Smooth muscle cell (in vitro differentiated cells): Measurements from ENCODE around the gene SPAG5. TPM values are rescaled to one million over a fixed set of nuclear protein-coding genes. Genes with fewer than 3 reads are reported as not detected.
A peak's percentile ranks its signal among the peaks of the same experiment; 100 is the strongest.
"Not testable (repeated sequence)": the region's sequence is repeated elsewhere in the genome, so short reads cannot be mapped to it uniquely, and the experiment has no call there.

ENCODE experiments used
- DNase-seq: peaks from one replicate; lab custom pipeline; 2025; ENCODE audit not compliant: unreplicated experiment; lab: John Stamatoyannopoulos, UW
- H2AFZ ChIP-seq: fragments of 200-600 bp; sonication (generic); 2 replicates; pipeline ENCODE4 v1.6.0; 2016; ENCODE audit warnings: antibody characterized with exemption, low read depth, mild to moderate bottlenecking
- H3F3A ChIP-seq: fragments of 200-600 bp; sonication (generic); 2 replicates; pipeline ENCODE4 v1.6.0; 2017; ENCODE audit warnings: antibody characterized with exemption, low read depth
- H3K27ac ChIP-seq: fragments of 200-600 bp; sonication (generic); 2 replicates; pipeline ENCODE4 v1.5.1; 2016; ENCODE audit warnings: low read depth, mild to moderate bottlenecking
- H3K27me3 ChIP-seq: fragments of 200-600 bp; sonication (generic); 2 replicates; pipeline ENCODE4 v1.6.1; 2016; ENCODE audit warnings: low read depth, mild to moderate bottlenecking
- H3K36me3 ChIP-seq: fragments of 200-600 bp; sonication (generic); 2 replicates; pipeline ENCODE4 v1.5.1; 2016; ENCODE audit warnings: low read depth
- H3K4me1 ChIP-seq: fragments of 200-600 bp; sonication (generic); 2 replicates; pipeline ENCODE4 v1.5.1; 2016; ENCODE audit warnings: low read depth
- H3K4me2 ChIP-seq: fragments of 200-600 bp; sonication (generic); 2 replicates; pipeline ENCODE4 v1.6.0; 2016; ENCODE audit warnings: mild to moderate bottlenecking
- H3K4me3 ChIP-seq: fragments of 200-600 bp; sonication (generic); 2 replicates; pipeline ENCODE4 v1.5.1; 2016; ENCODE audit warnings: mild to moderate bottlenecking
- H3K79me2 ChIP-seq: fragments of 200-600 bp; sonication (generic); 2 replicates; pipeline ENCODE4 v1.6.0; 2016; ENCODE audit warnings: low read depth, mild to moderate bottlenecking
- H3K9ac ChIP-seq: fragments of 200-600 bp; sonication (generic); 2 replicates; pipeline ENCODE4 v1.6.0; 2016; ENCODE audit warnings: low read depth
- H3K9me3 ChIP-seq: fragments of 200-600 bp; sonication (generic); replicated peaks from 2 replicates; pipeline ENCODE4 v1.5.1; 2016; ENCODE audit warnings: low read depth
- H4K20me1 ChIP-seq: fragments of 200-600 bp; sonication (generic); 2 replicates; pipeline ENCODE4 v1.6.0; 2016; ENCODE audit warnings: low read depth
- WGBS: methylation state at CpG from one replicate; pipeline ENCODE4 v1.1.7; 2016; ENCODE audit warnings: low lambda C conversion rate; 5-methylcytosine and 5-hydroxymethylcytosine counted together
- polyA plus RNA-seq: library from polyadenylated mRNA; unstranded; fragments of >200 nt; fragmentation: Nextera tagmentation; extraction: Ambion mirVana; gene quantifications from 2 replicates; pipeline ENCODE4 v1.2.1, GENCODE V29; 2016
- total RNA-seq: library from RNA; depleted of rRNA; stranded (reverse); fragments of >200 nt; gene quantifications from 2 replicates; pipeline ENCODE4 v1.2.3, GENCODE V29; 2014
- TF ChIP-seq, protein P1 (sequence below): fragments of 200-600 bp; sonication (generic); IDR thresholded peaks from 2 replicates; pipeline ENCODE4 v1.5.1; 2017; ENCODE audit warnings: borderline replicate concordance, mild to moderate bottlenecking, antibody characterized with exemption; ENCODE audit not compliant: insufficient read depth, poor library complexity, severe bottlenecking

SPAG5 gene
- total and polyA plus RNA-seq, 2 experiments from 2014 or later = 13.9 to 19.8 TPM

DNA sequence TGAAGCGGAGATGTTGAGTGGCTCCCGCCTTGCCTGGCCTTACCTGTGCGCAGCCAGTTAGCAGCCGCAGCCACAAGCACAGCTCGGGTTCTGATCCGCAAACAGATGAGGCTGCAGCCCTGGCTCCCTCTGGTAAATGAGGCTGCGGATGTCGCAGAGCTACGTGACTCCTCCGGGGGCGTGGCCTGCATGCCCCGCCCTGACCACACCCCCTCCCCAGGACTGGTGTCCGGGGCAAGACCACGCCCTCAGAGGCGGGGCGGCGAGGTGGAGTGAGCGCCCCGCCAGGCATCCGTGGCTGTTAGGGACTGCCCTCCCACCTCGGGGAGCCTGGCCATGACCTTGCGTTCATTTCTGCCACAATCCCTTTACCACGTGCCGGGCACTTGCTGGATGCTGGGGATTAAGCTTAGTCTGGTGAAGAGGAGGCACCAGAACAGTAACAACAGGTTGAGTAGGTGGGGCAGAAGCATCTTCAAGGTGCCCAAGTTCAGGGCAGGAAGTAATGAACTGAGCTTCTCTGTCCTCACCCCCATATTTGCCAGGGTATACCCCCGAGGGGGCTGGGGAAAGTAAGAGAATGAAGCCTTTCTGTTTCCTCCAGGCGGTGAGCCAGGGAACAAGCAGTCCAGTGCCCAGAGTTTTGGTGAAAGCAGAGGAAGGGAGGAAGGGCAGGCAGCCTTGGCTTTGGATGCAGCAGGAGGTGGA is 21.9 kb downstream of the SPAG5 start, which contains the start of gene ALDOC:
Gene ALDOC, minus strand, starts transcription at position 138 of the 708 bp plus-strand sequence. CDS start 1,363 bp downstream, outside the sequence.
- Histone ChIP-seq H3K4me3 (peak within 1 kb of the TSS; percentile 37), H3K4me2 (peak within 1 kb of the TSS; percentile 86), H4K20me1 (no peaks in the 10 kb centered on the region), H3F3A (peaks cover 3% of the 10 kb centered on the region), H3K79me2 (no peaks in the 10 kb centered on the region), H2AFZ (peak within 1 kb of the TSS; percentile 60), H3K9ac (no peak within 1 kb of the TSS), H3K27ac (no peak within 1 kb of the TSS), H3K4me1 (peaks cover 5% of the 10 kb centered on the region), H3K27me3 (no peaks in the 10 kb centered on the region), H3K9me3 (no peaks in the 10 kb centered on the region), H3K36me3 (no peaks in the 10 kb centered on the region)
- WGBS = 9% methylated on average over 23 of the region's 26 CpGs
- TF ChIP-seq, protein P1, sequence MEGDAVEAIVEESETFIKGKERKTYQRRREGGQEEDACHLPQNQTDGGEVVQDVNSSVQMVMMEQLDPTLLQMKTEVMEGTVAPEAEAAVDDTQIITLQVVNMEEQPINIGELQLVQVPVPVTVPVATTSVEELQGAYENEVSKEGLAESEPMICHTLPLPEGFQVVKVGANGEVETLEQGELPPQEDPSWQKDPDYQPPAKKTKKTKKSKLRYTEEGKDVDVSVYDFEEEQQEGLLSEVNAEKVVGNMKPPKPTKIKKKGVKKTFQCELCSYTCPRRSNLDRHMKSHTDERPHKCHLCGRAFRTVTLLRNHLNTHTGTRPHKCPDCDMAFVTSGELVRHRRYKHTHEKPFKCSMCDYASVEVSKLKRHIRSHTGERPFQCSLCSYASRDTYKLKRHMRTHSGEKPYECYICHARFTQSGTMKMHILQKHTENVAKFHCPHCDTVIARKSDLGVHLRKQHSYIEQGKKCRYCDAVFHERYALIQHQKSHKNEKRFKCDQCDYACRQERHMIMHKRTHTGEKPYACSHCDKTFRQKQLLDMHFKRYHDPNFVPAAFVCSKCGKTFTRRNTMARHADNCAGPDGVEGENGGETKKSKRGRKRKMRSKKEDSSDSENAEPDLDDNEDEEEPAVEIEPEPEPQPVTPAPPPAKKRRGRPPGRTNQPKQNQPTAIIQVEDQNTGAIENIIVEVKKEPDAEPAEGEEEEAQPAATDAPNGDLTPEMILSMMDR = no peak
- peak; percentile 75 for DNase-seq

DNA sequence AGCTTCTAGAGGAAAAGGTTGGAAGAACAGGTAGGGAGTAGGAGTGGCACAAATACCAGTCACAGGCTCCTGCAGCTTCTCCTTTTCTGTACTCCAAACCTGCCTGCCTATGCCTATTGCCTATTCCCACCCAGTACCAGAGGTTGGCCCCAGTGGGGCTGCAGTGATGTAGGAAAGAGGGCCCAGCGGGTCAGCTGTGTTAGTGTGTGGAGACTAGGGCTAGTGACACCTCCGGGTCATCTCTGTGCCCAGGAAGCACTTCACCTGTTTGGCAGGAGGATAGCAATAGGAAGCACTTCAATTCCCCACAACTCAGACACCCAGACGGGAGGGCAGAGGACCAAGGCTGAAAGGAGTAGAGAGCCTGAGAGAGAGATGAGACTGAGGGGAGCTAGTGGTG is 22.8 kb downstream of the SPAG5 start:
- H3K4me2 ChIP-seq = peak overlapping the region; percentile 86
- peak overlapping the region; percentile 23 for H3K4me3 ChIP-seq
- DNase-seq, H3K27ac ChIP-seq, H3K4me1 ChIP-seq, H3F3A ChIP-seq, H2AFZ ChIP-seq, H3K79me2 ChIP-seq, H4K20me1 ChIP-seq, H3K36me3 ChIP-seq, H3K9me3 ChIP-seq, H3K9ac ChIP-seq, H3K27me3 ChIP-seq: not testable (repeated sequence)
- WGBS = 72% methylated on average over 3 of the region's 3 CpGs

DNA sequence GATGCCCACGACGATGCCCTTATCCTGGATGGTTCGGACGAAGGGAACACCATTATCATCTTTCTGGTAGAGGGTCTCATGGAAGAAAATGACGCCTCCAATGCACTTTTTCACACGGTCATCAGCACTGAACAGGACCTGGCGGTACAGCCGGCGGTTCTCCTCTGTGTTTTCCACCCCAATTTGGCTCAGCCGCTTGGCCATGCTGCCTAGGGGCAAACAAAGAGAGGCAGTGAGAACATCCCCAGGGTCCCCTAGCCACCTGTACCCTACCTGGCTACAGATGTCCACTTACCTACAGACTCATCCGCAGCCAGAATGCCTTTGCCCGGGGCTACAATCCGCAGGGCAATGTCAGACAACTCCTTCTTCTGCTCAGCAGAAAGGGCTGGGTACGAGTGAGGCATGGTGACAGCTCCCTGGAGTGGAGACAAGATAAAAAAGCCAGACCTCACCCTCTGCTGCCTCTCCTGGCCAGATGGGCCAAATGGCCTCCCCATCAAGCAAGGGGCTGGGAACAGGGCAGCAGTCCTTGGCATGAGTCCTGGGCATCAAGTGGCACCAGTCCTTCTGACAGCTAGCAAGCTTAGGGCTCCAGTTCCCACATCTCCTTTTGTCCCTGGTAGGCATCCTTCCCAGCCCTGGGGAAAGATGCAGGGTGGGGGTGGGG is 23.6 kb downstream of the SPAG5 start:
- H3K79me2 ChIP-seq = peaks cover 7% of the 10 kb centered on the region
- H3K4me1 ChIP-seq = peaks cover 8% of the 10 kb centered on the region
- no peaks in the 10 kb centered on the region for H3K36me3 ChIP-seq
- H3K27ac ChIP-seq = no peak overlapping the region
- no peaks in the 10 kb centered on the region for H3K27me3 ChIP-seq
- H3K9ac ChIP-seq = no peak overlapping the region
- H4K20me1 ChIP-seq = peaks cover 2% of the 10 kb centered on the region
- H3K9me3 ChIP-seq = no peaks in the 10 kb centered on the region
- H3K4me3 ChIP-seq = no peak overlapping the region
- peaks cover 3% of the 10 kb centered on the region for H3F3A ChIP-seq
- TF ChIP-seq, protein P1 = no peak
- H2AFZ ChIP-seq = no peak overlapping the region
- no peak for DNase-seq
- H3K4me2 ChIP-seq = peak overlapping the region; percentile 86
- 83% methylated on average over 14 of the region's 14 CpGs for WGBS

DNA sequence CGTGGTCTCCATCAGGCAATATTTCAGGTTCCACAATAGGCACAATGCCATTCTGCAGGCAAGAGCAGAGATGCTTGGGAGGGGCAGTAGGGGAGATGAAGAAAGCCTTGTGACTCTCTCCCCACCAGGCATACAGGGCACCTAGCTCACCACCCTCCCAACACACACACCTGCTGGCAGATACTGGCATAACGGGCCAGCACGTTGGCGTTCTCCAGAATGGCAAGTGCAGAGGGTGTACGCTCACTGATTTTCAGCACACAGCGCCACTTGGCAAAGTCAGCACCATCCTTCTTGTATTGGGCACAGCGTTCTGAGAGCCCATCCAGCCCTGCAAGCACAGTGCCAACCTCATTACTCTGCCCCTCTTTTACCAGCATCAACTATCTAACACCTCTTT is 24.3 kb downstream of the SPAG5 start:
- H3K36me3 ChIP-seq = no peaks in the 10 kb centered on the region
- H3K4me1 ChIP-seq = peaks cover 10% of the 10 kb centered on the region
- peaks cover 4% of the 10 kb centered on the region for H4K20me1 ChIP-seq
- no peak overlapping the region for H3K4me2 ChIP-seq
- no peak overlapping the region for H3K4me3 ChIP-seq
- peaks cover 14% of the 10 kb centered on the region for H3K79me2 ChIP-seq
- DNase-seq = no peak
- H3F3A ChIP-seq = peaks cover 3% of the 10 kb centered on the region
- 93% methylated on average over 7 of the region's 7 CpGs for WGBS
- H3K9ac ChIP-seq = no peak overlapping the region
- H3K27me3 ChIP-seq = no peaks in the 10 kb centered on the region
- TF ChIP-seq, protein P1 = no peak
- H3K9me3 ChIP-seq = no peaks in the 10 kb centered on the region
- H3K27ac ChIP-seq = no peak overlapping the region
- no peak overlapping the region for H2AFZ ChIP-seq
